ENCODE data around the gene USP49. TPM values are rescaled to one million over a fixed set of nuclear protein-coding genes. Genes with fewer than 3 reads are reported as not detected.

Gene USP49
- total RNA-seq, 1 experiment from 2014 or later, result 10.5 TPM

GRCh38 chr6:41937861-41938574 lies 42.8 kb upstream of the USP49 start:
- DNase-seq (ENCODE audit: low spot score), result no peak
- H3K4me3 ChIP-seq (ENCODE audit: low read depth, low read length, poor library complexity, severe bottlenecking), result no peak overlapping the region
- H3K27ac ChIP-seq (ENCODE audit: low read depth, low read length, poor library complexity, severe bottlenecking), result peak overlapping the region; percentile 24
- H3K27me3 ChIP-seq (replicated peaks; ENCODE audit: insufficient read depth, low read depth, low read length, poor library complexity), result no peaks in the 10 kb centered on the region
- H3K9me3 ChIP-seq (ENCODE audit: low read depth, low read length, poor library complexity, severe bottlenecking), result no peaks in the 10 kb centered on the region
- POLR2A ChIA-PET (ENCODE audit: low non-redundant PET), result no interaction called here
- peaks cover 27% of the 10 kb centered on the region for H3K4me1 ChIP-seq (ENCODE audit: insufficient read depth, low read length, poor library complexity, severe bottlenecking)
- CTCF ChIA-PET, result interaction anchor here (1.8 kb wide), 1 partner anchor 17 kb away, joined by 6 read pairs; the partner anchor contains the start of genes BYSL and MED20
- H3K36me3 ChIP-seq (ENCODE audit: insufficient read depth, low read length, poor library complexity, severe bottlenecking), result peaks cover 16% of the 10 kb centered on the region
- no peak for TF ChIP-seq EZH2 (IDR thresholded peaks at IDR 0.05; ENCODE audit: borderline replicate concordance, low read depth, low read length, poor library complexity, severe bottlenecking)
- BruUV-seq (replicated peaks), result no TSS peak
- intact Hi-C loops (cut with micrococcal nuclease; ENCODE audit: unreplicated experiment), result loop anchor here (5.0 kb wide), 1 partner anchor 151 kb away; the partner anchor contains the start of gene TOMM6

- intact Hi-C loops (cut with micrococcal nuclease; ENCODE audit: unreplicated experiment), result loop anchor here (5.0 kb wide), 1 partner anchor 150 kb away; the partner anchor contains the start of gene TOMM6
- POLR2A ChIA-PET (ENCODE audit: low non-redundant PET), result interaction anchor here (0.5 kb wide), 1 partner anchor 96 kb away, joined by 4 read pairs; no protein-coding TSS in a partner anchor
- Histone ChIP-seq H3K4me1 (ENCODE audit: insufficient read depth, low read length, poor library complexity, severe bottlenecking) (peaks cover 27% of the 10 kb centered on the region), H3K27me3 (replicated peaks; ENCODE audit: insufficient read depth, low read depth, low read length, poor library complexity) (no peaks in the 10 kb centered on the region), H3K4me3 (ENCODE audit: low read depth, low read length, poor library complexity, severe bottlenecking) (no peak overlapping the region), H3K36me3 (ENCODE audit: insufficient read depth, low read length, poor library complexity, severe bottlenecking) (peaks cover 20% of the 10 kb centered on the region), H3K27ac (ENCODE audit: low read depth, low read length, poor library complexity, severe bottlenecking) (no peak overlapping the region), H3K9me3 (ENCODE audit: low read depth, low read length, poor library complexity, severe bottlenecking) (no peaks in the 10 kb centered on the region)
- CTCF ChIA-PET, result no interaction called here
- DNase-seq (ENCODE audit: low spot score), result no peak
- BruUV-seq (replicated peaks), result no TSS peak
- TF ChIP-seq EZH2 (IDR thresholded peaks at IDR 0.05; ENCODE audit: borderline replicate concordance, low read depth, low read length, poor library complexity, severe bottlenecking), result no peak
These were observed 42.3 kb upstream of the USP49 start for GRCh38 chr6:41937472-41937860.

- ChIA-PET POLR2A (ENCODE audit: low non-redundant PET) (no interaction called here), CTCF (interaction anchor here (0.6 to 1.1 kb wide), 2 partner anchors 87 to 120 kb away, joined by 3 to 4 read pairs; no protein-coding TSS in a partner anchor)
- intact Hi-C loops (cut with micrococcal nuclease; ENCODE audit: unreplicated experiment), result loop anchor here (5.0 kb wide), 1 partner anchor 149 kb away; the partner anchor contains the start of gene TOMM6
- no peaks in the 10 kb centered on the region for H3K27me3 ChIP-seq (replicated peaks; ENCODE audit: insufficient read depth, low read depth, low read length, poor library complexity)
- H3K9me3 ChIP-seq (ENCODE audit: low read depth, low read length, poor library complexity, severe bottlenecking), result no peaks in the 10 kb centered on the region
- H3K36me3 ChIP-seq (ENCODE audit: insufficient read depth, low read length, poor library complexity, severe bottlenecking), result peaks cover 33% of the 10 kb centered on the region
- peak; percentile 80 for TF ChIP-seq CTCF (conservative IDR thresholded peaks at IDR 0.05; ENCODE audit: low read depth, low read length)
- TF ChIP-seq EZH2 (IDR thresholded peaks at IDR 0.05; ENCODE audit: borderline replicate concordance, low read depth, low read length, poor library complexity, severe bottlenecking), result no peak
- peaks cover 27% of the 10 kb centered on the region for H3K4me1 ChIP-seq (ENCODE audit: insufficient read depth, low read length, poor library complexity, severe bottlenecking)
- peak; percentile 80 for DNase-seq (ENCODE audit: low spot score)
- H3K27ac ChIP-seq (ENCODE audit: low read depth, low read length, poor library complexity, severe bottlenecking), result peak overlapping the region; percentile 22
- no peak overlapping the region for H3K4me3 ChIP-seq (ENCODE audit: low read depth, low read length, poor library complexity, severe bottlenecking)
- no TSS peak for BruUV-seq (replicated peaks)
These were observed 41.1 kb upstream of the USP49 start for GRCh38 chr6:41936073-41936837.

- BruUV-seq (replicated peaks), result no TSS peak
- Histone ChIP-seq H3K27ac (ENCODE audit: low read depth, low read length, poor library complexity, severe bottlenecking) (peak overlapping the region; percentile 22), H3K4me1 (ENCODE audit: insufficient read depth, low read length, poor library complexity, severe bottlenecking) (peaks cover 27% of the 10 kb centered on the region), H3K36me3 (ENCODE audit: insufficient read depth, low read length, poor library complexity, severe bottlenecking) (peaks cover 38% of the 10 kb centered on the region), H3K9me3 (ENCODE audit: low read depth, low read length, poor library complexity, severe bottlenecking) (no peaks in the 10 kb centered on the region), H3K4me3 (ENCODE audit: low read depth, low read length, poor library complexity, severe bottlenecking) (no peak overlapping the region), H3K27me3 (replicated peaks; ENCODE audit: insufficient read depth, low read depth, low read length, poor library complexity) (no peaks in the 10 kb centered on the region)
- TF ChIP-seq EZH2 (IDR thresholded peaks at IDR 0.05; ENCODE audit: borderline replicate concordance, low read depth, low read length, poor library complexity, severe bottlenecking), result no peak
- TF ChIP-seq CTCF (conservative IDR thresholded peaks at IDR 0.05; ENCODE audit: low read depth, low read length), result no peak
- ChIA-PET CTCF (interaction anchor here (1.1 kb wide), 1 partner anchor 87 kb away, joined by 4 read pairs; no protein-coding TSS in a partner anchor), POLR2A (ENCODE audit: low non-redundant PET) (no interaction called here)
- DNase-seq (ENCODE audit: low spot score), result no peak
- intact Hi-C loops (cut with micrococcal nuclease; ENCODE audit: unreplicated experiment), result loop anchor here (5.0 kb wide), 1 partner anchor 148 kb away; the partner anchor contains the start of gene TOMM6
These were observed 40.5 kb upstream of the USP49 start for GRCh38 chr6:41935685-41936072.

Data from A673 (cell line).